H1 (cell line): Measurements from ENCODE around the gene NSF. TPM values are rescaled to one million over a fixed set of nuclear protein-coding genes. Genes with fewer than 3 reads are reported as not detected.

Experiments
- BACH1 ChIP-seq: IDR thresholded peaks from 2 replicates; pipeline ENCODE4 v1.6.1; 2012; ENCODE audit warnings: low read length, improper control_type of control experiment
- CHD7 ChIP-seq: fragments of 300-600 bp; sonication (generic); IDR thresholded peaks from 2 replicates; pipeline ENCODE4 v1.7.1; 2012; ENCODE audit warnings: low read length, moderate library complexity, mild to moderate bottlenecking, inconsistent platforms; ENCODE audit not compliant: insufficient replicate concordance
- NRF1 ChIP-seq: IDR thresholded peaks from 2 replicates; pipeline ENCODE4 v1.6.1; 2011; ENCODE audit warnings: mild to moderate bottlenecking, low read depth, low read length, improper control_type of control experiment
- polyA plus RNA-seq, 7 experiments: library from polyadenylated mRNA; depleted of rRNA in 3 of 7; stranded (reverse) in 5 of 7; unstranded in 2 of 7; fragments of >200 nt in 5 of 7; fragments of 200-250 nt in 2 of 7; gene quantifications; 1 replicate in 5 of 7; 2 replicates in 1 of 7; 4 replicates in 1 of 7; pipeline versions ENCODE4 v1.2.1 to v1.2.3, GENCODE V29; 2011 to 2013; ENCODE audit warnings: missing spikeins in 2 of 7, mixed read lengths in 2 of 7
- total RNA-seq: library from RNA; stranded (reverse); fragmentation: NEBNext Ultra II Directional; extraction: Animal tissue kit (Norgen Biotek cat#: 25700); gene quantifications from 2 replicates; pipeline ENCODE4 v1.2.1, GENCODE V29; 2021

NSF gene
- total and polyA plus RNA-seq, 2 of the 8 experiments (the other 6 are each of a cell fraction or from before 2014, with no cell fraction given), result 13.0 to 27.7 TPM

GRCh38 chr17:46730679-46731078, 140.2 kb downstream of the NSF start (continued):
- TF ChIP-seq CHD7 (no peak), NRF1 (no peak), BACH1 (no peak)
